GM12878 (cell line): Measurements from ENCODE around the gene ABCC11. TPM values are rescaled to one million over a fixed set of nuclear protein-coding genes. Genes with fewer than 3 reads are reported as not detected.

ENCODE experiments used
- E2F8 ChIP-seq: fragments of 450-650 bp; IDR thresholded peaks from 2 replicates; pipeline ENCODE4 v1.6.1; 2018; ENCODE audit warnings: mild to moderate bottlenecking, low read depth, moderate library complexity; ENCODE audit not compliant: partially characterized antibody
- EZH2 ChIP-seq: IDR thresholded peaks from 2 replicates; pipeline ENCODE4 v1.6.1; 2012; ENCODE audit warnings: low read depth, mild to moderate bottlenecking, control low read depth, inconsistent platforms, low read length, borderline replicate concordance; ENCODE audit not compliant: control insufficient read depth
- HDAC2 ChIP-seq: fragments of 200-600 bp; sonication (generic); IDR thresholded peaks from 2 replicates; pipeline ENCODE4 v1.6.1; 2017
- NR2C1 ChIP-seq: fragments of 450-650 bp; IDR thresholded peaks from 2 replicates; pipeline ENCODE4 v1.6.1; 2017; ENCODE audit warnings: antibody characterized with exemption, mild to moderate bottlenecking, moderate library complexity
- PAX8 ChIP-seq: fragments of 450-650 bp; IDR thresholded peaks from 2 replicates; pipeline ENCODE4 v1.6.1; 2017; ENCODE audit warnings: mild to moderate bottlenecking, moderate library complexity
- POU2F2 ChIP-seq: IDR thresholded peaks from 3 replicates; pipeline ENCODE4 v1.6.1; 2011; ENCODE audit warnings: low read depth, mild to moderate bottlenecking, low read length, borderline replicate concordance
- SRF ChIP-seq, 2 experiments: IDR thresholded peaks; 2 replicates each; pipeline ENCODE4 v1.6.1; 2011; ENCODE audit warnings: low read depth in 2 of 2, low read length in 2 of 2, mild to moderate bottlenecking in 1 of 2, moderate library complexity in 1 of 2
- ZBTB4 ChIP-seq: fragments of 450-650 bp; formaldehyde crosslinking; IDR thresholded peaks from 2 replicates; pipeline ENCODE4 v1.4.0; 2022; ENCODE audit warnings: mild to moderate bottlenecking, moderate library complexity
- ZNF592 ChIP-seq: fragments of 450-650 bp; IDR thresholded peaks from 2 replicates; pipeline ENCODE4 v1.6.1; 2017; ENCODE audit warnings: mild to moderate bottlenecking, moderate library complexity
- ZNF622 ChIP-seq: fragments of 450-650 bp; IDR thresholded peaks from 2 replicates; pipeline ENCODE4 v1.6.1; 2017; ENCODE audit warnings: mild to moderate bottlenecking, inconsistent platforms
- ZSCAN29 ChIP-seq: fragments of 450-650 bp; IDR thresholded peaks from 2 replicates; pipeline ENCODE4 v1.6.1; 2017; ENCODE audit warnings: mild to moderate bottlenecking, moderate library complexity
- polyA plus RNA-seq, 11 experiments: library from polyadenylated mRNA; depleted of rRNA in 4 of 11; unstranded in 6 of 11; stranded (reverse) in 5 of 11; fragments of >200 nt; fragmentation: Nextera tagmentation in 4 of 11; fragmentation: Illumina TruSeq in 1 of 11; extraction: Ambion mirVana in 4 of 11; extraction: Trizol in 1 of 11; gene quantifications; 1 replicate in 1 of 11; 2 replicates in 10 of 11; pipeline versions ENCODE4 v1.2.1 to v1.2.3, GENCODE V29; 2011 to 2016; ENCODE audit warnings: inconsistent platforms in 2 of 11, missing spikeins in 2 of 11, low read depth in 1 of 11
- total RNA-seq, 4 experiments: library from RNA; depleted of rRNA in 3 of 4; stranded (reverse); fragments of >200 nt in 3 of 4; fragmentation: Illumina TruSeq in 1 of 4; extraction: Trizol in 1 of 4; gene quantifications; 2 replicates each; pipeline versions ENCODE4 v1.2.1 to v1.2.3, GENCODE V29; 2013 to 2021

The ABCC11 gene
- total and polyA plus RNA-seq, 10 of the 15 experiments (the other 5 are each of a cell fraction or from before 2014, with no cell fraction given): 0.04 to 0.20 (median 0.10) TPM; not detected in 6

- TF ChIP-seq EZH2 (no peak), NR2C1 (no peak), ZSCAN29 (no peak), ZNF592 (no peak), POU2F2 (no peak), ZNF622 (no peak), ZBTB4 (CRISPR knock-in tag) (no peak), E2F8 (no peak), PAX8 (no peak), HDAC2 (no peak), SRF (IDR thresholded peaks at IDR 0.05; ENCODE audit: low read depth in 2 of 2, low read length in 2 of 2) (no peak)
Measured at GRCh38 chr16:48152226-48152625, 95.1 kb downstream of the ABCC11 start (continued).
